Lower leg skin (tissue), 3 donors: ENCODE results near the gene IFIT3.

Experiments
- CTCF ChIP-seq, 3 donors: fragments of 450-650 bp; IDR thresholded peaks; one replicate each; pipeline ENCODE4 v1.5.1; 2016; ENCODE audit warnings: antibody characterized with exemption in 3 of 3, mild to moderate bottlenecking in 3 of 3, moderate library complexity in 2 of 3
- POLR2A ChIP-seq, 2 donors: fragments of 450-650 bp; IDR thresholded peaks; one replicate each; pipeline ENCODE4 v1.6.1; 2016 to 2017; ENCODE audit warnings: antibody characterized with exemption in 2 of 2, mild to moderate bottlenecking in 1 of 2, moderate library complexity in 1 of 2

GRCh38 chr10:89306434-89307268, 21.1 kb upstream of the IFIT3 start:
- TF ChIP-seq POLR2A (IDR thresholded peaks at IDR 0.05) (no peak), CTCF (IDR thresholded peaks at IDR 0.05) (no peak)
